Transverse colon (tissue), 4 donors: ENCODE measurements around the gene ALKBH5. TPM values are rescaled to one million over a fixed set of nuclear protein-coding genes. Genes with fewer than 3 reads are reported as not detected.

ENCODE experiments used
- DNase-seq: peaks from one replicate; pipeline ENCODE4 v3.0.0-alpha.2; 2019
- H3K27ac ChIP-seq, 4 donors: fragments of 200-600 bp; sonication (generic); 2 replicates each; pipeline ENCODE4 v1.5.1; 2016 to 2018; ENCODE audit warnings: inconsistent platforms in 4 of 4
- H3K27me3 ChIP-seq: fragments of 200-600 bp; sonication (generic); 2 replicates; pipeline ENCODE4 v1.5.1; 2017; ENCODE audit warnings: inconsistent platforms
- H3K36me3 ChIP-seq, 4 donors: fragments of 200-600 bp; sonication (generic); 2 replicates each; pipeline ENCODE4 v1.5.1; 2017 to 2019; ENCODE audit warnings: inconsistent platforms in 4 of 4
- H3K4me1 ChIP-seq, 4 donors: fragments of 200-600 bp; sonication (generic); 2 replicates each; pipeline ENCODE4 v1.5.1; 2017 to 2020; ENCODE audit warnings: inconsistent platforms in 4 of 4
- H3K4me3 ChIP-seq, 4 donors: fragments of 200-600 bp; sonication (generic); 1 replicate in 1 of 4; 2 replicates in 3 of 4; pipeline versions ENCODE4 v1.5.1 to v1.6.1; 2017 to 2019; ENCODE audit warnings: inconsistent platforms in 4 of 4
- H3K9me3 ChIP-seq, 2 donors: fragments of 200-600 bp; sonication (generic); 2 replicates each; pipeline ENCODE4 v1.5.1; 2017 to 2019; ENCODE audit warnings: inconsistent platforms in 2 of 2
- CTCF ChIP-seq, 5 experiments: fragments of 200-600 bp in 3 of 5; fragments of 450-650 bp in 2 of 5; sonication (generic) in 3 of 5; IDR thresholded peaks; 1 replicate in 2 of 5; 2 replicates in 3 of 5; pipeline ENCODE4 v1.5.1; 2016 to 2017; ENCODE audit warnings: antibody characterized with exemption in 5 of 5, inconsistent platforms in 3 of 5, mild to moderate bottlenecking in 2 of 5, moderate library complexity in 1 of 5
- EP300 ChIP-seq: sonication (generic); formaldehyde crosslinking; IDR thresholded peaks from one replicate; pipeline ENCODE4 v1.6.1; 2017; ENCODE audit warnings: antibody characterized with exemption, low read depth
- POLR2A ChIP-seq: fragments of 450-650 bp; IDR thresholded peaks from one replicate; pipeline ENCODE4 v1.6.1; 2016; ENCODE audit warnings: antibody characterized with exemption, mild to moderate bottlenecking, moderate library complexity
- POLR2AphosphoS5 ChIP-seq, 3 donors: sonication (generic); formaldehyde crosslinking; IDR thresholded peaks; one replicate each; pipeline ENCODE4 v1.6.1; 2016; ENCODE audit warnings: antibody characterized with exemption in 3 of 3
- WGBS, 2 donors: methylation state at CpG; one replicate each; pipeline ENCODE4 v1.1.5; 2018; ENCODE audit warnings: low coverage in 1 of 2; 5-methylcytosine and 5-hydroxymethylcytosine counted together
- in situ Hi-C, 4 donors: fragments of 200-750 bp; cut with MboI; loops; one replicate each; pipeline versions ENCODE4 v1.15.0 to v1.15.1; 2017; ENCODE audit warnings: low sequenced_read_pairs in 3 of 4, low pct_ligation_motif_present in 1 of 4, low pct_unique_long_range_greater_than_20kb in 1 of 4
- intact Hi-C: fragments of 100-400 bp; cut with DNase I; formaldehyde crosslinking; loops from one replicate; pipeline ENCODE4 v1.15.1; 2023; ENCODE audit warnings: low total_unique reads
- total RNA-seq, 4 donors: library from RNA; depleted of rRNA; stranded (reverse); fragments of >200 nt; gene quantifications; one replicate each; pipeline ENCODE4 v1.1.0, GENCODE V29; 2016

The ALKBH5 gene
- total RNA-seq, 4 donors from 2014 or later = 69.2 to 109 (median 88.4) TPM

GRCh38 chr17:18187821-18188761 is 4.5 kb downstream of the ALKBH5 start:
- 37 to 55% methylated on average over 4 to 9 of the region's 9 CpGs for WGBS, 2 donors
- no peaks in the 10 kb centered on the region for H3K36me3 ChIP-seq
- peak overlapping the region; percentile 17 to 100 (median 98) for H3K27ac ChIP-seq
- peak overlapping the region in 2 of 4 donors; percentile 81 to 83 for H3K4me3 ChIP-seq
- TF ChIP-seq CTCF (IDR thresholded peaks at IDR 0.05) (no peak), POLR2A (no peak), EP300 (no peak), POLR2AphosphoS5 (IDR thresholded peaks at IDR 0.05) (no peak)
- H3K9me3 ChIP-seq = no peaks in the 10 kb centered on the region
- no peaks in the 10 kb centered on the region for H3K27me3 ChIP-seq
- H3K4me1 ChIP-seq = peaks cover 47 to 77% (median 72%) of the 10 kb centered on the region in 4 donors
- DNase-seq = no peak
- intact Hi-C loops (no loop called here), in situ Hi-C loops (no loop called here)

- H3K4me1 ChIP-seq = peaks cover 47 to 67% (median 62%) of the 10 kb centered on the region in 4 donors
- TF ChIP-seq POLR2AphosphoS5 (IDR thresholded peaks at IDR 0.05) (no peak), EP300 (no peak), POLR2A (no peak), CTCF (IDR thresholded peaks at IDR 0.05) (no peak)
Observed at GRCh38 chr17:18190628-18191235, 7.1 kb downstream of the ALKBH5 start.

GRCh38 chr17:18191236-18191667 is 7.6 kb downstream of the ALKBH5 start:
- no peak overlapping the region for H3K4me3 ChIP-seq
- H3K9me3 ChIP-seq = no peaks in the 10 kb centered on the region
- H3K27ac ChIP-seq = peak overlapping the region in 3 of 4 donors; percentile 15 to 30 (median 27)
- H3K36me3 ChIP-seq = peaks cover 0 to 17% (median 6%) of the 10 kb centered on the region in 4 donors
- intact Hi-C loops = no loop called here
- TF ChIP-seq POLR2AphosphoS5 (IDR thresholded peaks at IDR 0.05) (no peak), POLR2A (no peak), CTCF (IDR thresholded peaks at IDR 0.05) (no peak), EP300 (no peak)
- in situ Hi-C loops = no loop called here
- peaks cover 45 to 64% (median 57%) of the 10 kb centered on the region in 4 donors for H3K4me1 ChIP-seq
- 39% methylated on average over 3 of the region's 3 CpGs; no CpG with 5 or more reads in 1 of the 2 donors for WGBS, 2 donors
- no peaks in the 10 kb centered on the region for H3K27me3 ChIP-seq
- DNase-seq = no peak

More at GRCh38 chr17:18190628-18191235, 7.1 kb downstream of the ALKBH5 start:
- in situ Hi-C loops (no loop called here), intact Hi-C loops (no loop called here)
- Histone ChIP-seq H3K27me3 (no peaks in the 10 kb centered on the region), H3K36me3 (peaks cover 0 to 12% (median 4%) of the 10 kb centered on the region in 4 donors), H3K9me3 (no peaks in the 10 kb centered on the region), H3K27ac (peak overlapping the region; percentile 15 to 31 (median 28)), H3K4me3 (no peak overlapping the region)
- no peak for DNase-seq
- 57 to 100% methylated on average over 1 to 3 of the region's 3 CpGs for WGBS, 2 donors

GRCh38 chr17:18191967-18192366 is 8.3 kb downstream of the ALKBH5 start:
- Histone ChIP-seq H3K36me3 (peaks cover 0 to 22% (median 9%) of the 10 kb centered on the region in 4 donors), H3K4me3 (no peak overlapping the region), H3K27me3 (no peaks in the 10 kb centered on the region), H3K4me1 (peaks cover 38 to 56% (median 50%) of the 10 kb centered on the region in 4 donors), H3K27ac (no peak overlapping the region), H3K9me3 (no peaks in the 10 kb centered on the region)
- WGBS, 2 donors = 79% methylated on average over 2 of the region's 2 CpGs; no CpG with 5 or more reads in 1 of the 2 donors
- TF ChIP-seq EP300 = no peak
- peak in 2 of 5 experiments; percentile 8 to 15 for TF ChIP-seq CTCF (IDR thresholded peaks at IDR 0.05)
- TF ChIP-seq POLR2AphosphoS5 (IDR thresholded peaks at IDR 0.05) = no peak
- no peak for TF ChIP-seq POLR2A
- in situ Hi-C loops (no loop called here), intact Hi-C loops (no loop called here)
- no peak for DNase-seq
